ENCODE results near the gene REG1B. TPM values are rescaled to one million over a fixed set of nuclear protein-coding genes. Genes with fewer than 3 reads are reported as not detected.

REG1B gene, protein sequence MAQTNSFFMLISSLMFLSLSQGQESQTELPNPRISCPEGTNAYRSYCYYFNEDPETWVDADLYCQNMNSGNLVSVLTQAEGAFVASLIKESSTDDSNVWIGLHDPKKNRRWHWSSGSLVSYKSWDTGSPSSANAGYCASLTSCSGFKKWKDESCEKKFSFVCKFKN
- total RNA-seq: not detected in 2 replicates

GRCh38 chr2:79087785-79088364 lies at the start of gene REG1B:
Gene REG1B, minus strand, starts transcription at chr2:79087993. Its CDS starts 381 bp downstream, at chr2:79087612.

DNA sequence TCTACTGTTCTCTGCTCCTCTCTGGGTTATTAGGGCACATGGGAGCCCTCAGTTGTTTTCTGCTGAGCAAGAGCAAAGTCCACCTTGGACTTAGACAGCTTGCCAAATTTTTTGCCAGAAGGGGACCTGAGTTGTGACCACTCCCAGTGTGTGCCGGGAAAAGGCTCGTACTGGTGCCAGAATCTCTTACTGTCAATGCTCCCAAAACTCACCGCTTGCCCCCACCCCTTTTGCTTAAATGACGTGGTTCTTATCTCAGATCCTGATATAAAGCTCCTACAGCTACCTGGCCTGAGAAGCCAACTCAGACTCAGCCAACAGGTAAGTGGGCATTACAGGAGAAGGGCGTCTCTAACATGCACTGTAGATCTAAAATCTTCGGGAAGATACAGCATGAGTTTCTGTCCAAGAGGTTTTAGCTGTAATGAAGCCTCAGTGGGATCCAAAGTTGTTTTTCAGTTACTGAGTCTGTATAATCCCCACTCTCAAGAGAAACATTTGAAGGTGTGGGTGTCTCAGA lies 32.5 kb upstream of the REG1B start, which contains the start of gene REG1A:
Gene REG1A (plus strand): TSS at position 295 of the 520 bp plus-strand sequence. CDS start 374 bp downstream, outside the sequence.

Other genes starting within 250 kb of the REG1B start
- not detected in 2 replicates for gene REG3G, start 62.3 kb downstream of the REG1B start, total RNA-seq
- gene REG1A, start 32.5 kb upstream of the REG1B start, total RNA-seq: not detected in 2 replicates
- not detected in 2 replicates for gene REG3A, start 71.8 kb upstream of the REG1B start, total RNA-seq